ENCODE data around the gene UBE2K. TPM values are rescaled to one million over a fixed set of nuclear protein-coding genes. Genes with fewer than 3 reads are reported as not detected.
A peak's percentile ranks its signal among the peaks of the same experiment; 100 is the strongest.

UBE2K gene
- total RNA-seq, 2 experiments from 2014 or later, result 35.9 to 41.3 TPM

DNA sequence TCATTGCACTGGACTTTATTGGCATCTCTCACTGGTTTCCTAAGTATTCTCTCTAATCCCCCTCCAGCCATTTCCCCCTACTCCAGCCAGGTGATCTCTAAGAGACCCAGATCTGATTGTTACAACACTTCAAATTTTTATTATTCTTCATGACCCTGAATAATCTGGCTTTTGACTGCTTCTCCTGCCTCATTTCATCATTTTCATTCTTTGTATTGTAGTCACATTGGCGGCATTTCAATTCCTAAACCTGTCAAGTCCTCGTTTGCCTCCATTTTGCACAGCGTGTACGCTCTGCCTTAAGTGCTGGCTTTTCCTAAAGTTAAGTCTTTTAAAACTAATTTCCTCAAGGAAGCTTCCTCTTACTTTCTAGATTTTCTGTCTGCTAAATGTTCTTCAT lies 31.6 kb downstream of the UBE2K start:
- no peaks in the 10 kb centered on the region for H3K9me3 ChIP-seq (ENCODE audit: control insufficient read depth in 1 of 2, insufficient read depth in 1 of 2, low read length in 2 of 2)
- TF ChIP-seq, protein P1, sequence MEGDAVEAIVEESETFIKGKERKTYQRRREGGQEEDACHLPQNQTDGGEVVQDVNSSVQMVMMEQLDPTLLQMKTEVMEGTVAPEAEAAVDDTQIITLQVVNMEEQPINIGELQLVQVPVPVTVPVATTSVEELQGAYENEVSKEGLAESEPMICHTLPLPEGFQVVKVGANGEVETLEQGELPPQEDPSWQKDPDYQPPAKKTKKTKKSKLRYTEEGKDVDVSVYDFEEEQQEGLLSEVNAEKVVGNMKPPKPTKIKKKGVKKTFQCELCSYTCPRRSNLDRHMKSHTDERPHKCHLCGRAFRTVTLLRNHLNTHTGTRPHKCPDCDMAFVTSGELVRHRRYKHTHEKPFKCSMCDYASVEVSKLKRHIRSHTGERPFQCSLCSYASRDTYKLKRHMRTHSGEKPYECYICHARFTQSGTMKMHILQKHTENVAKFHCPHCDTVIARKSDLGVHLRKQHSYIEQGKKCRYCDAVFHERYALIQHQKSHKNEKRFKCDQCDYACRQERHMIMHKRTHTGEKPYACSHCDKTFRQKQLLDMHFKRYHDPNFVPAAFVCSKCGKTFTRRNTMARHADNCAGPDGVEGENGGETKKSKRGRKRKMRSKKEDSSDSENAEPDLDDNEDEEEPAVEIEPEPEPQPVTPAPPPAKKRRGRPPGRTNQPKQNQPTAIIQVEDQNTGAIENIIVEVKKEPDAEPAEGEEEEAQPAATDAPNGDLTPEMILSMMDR (IDR thresholded peaks at IDR 0.05), result no peak
- H3K36me3 ChIP-seq (ENCODE audit: insufficient read depth, low read length), result peaks cover 11% of the 10 kb centered on the region
- H3K9me3 Mint-ChIP-seq, result no peaks in the 10 kb centered on the region
- no peaks in the 10 kb centered on the region for H3K27me3 ChIP-seq (ENCODE audit: control insufficient read depth in 1 of 2, insufficient read depth in 2 of 2, low read length in 2 of 2)
- ATAC-seq (ENCODE audit: poor library complexity) (no peak), DNase-seq (no peak)
- no peak overlapping the region for H3K27ac ChIP-seq (ENCODE audit: low read depth in 1 of 2, low read length in 2 of 2)
- H3K27me3 Mint-ChIP-seq, result no peaks in the 10 kb centered on the region
- H3K36me3 Mint-ChIP-seq (ENCODE audit: low read depth), result peaks cover 31% of the 10 kb centered on the region
- peaks cover 5% of the 10 kb centered on the region for H3K4me1 ChIP-seq (ENCODE audit: insufficient read depth, low read length)
- CTCF ChIA-PET, result no interaction called here
- H3K4me3 Mint-ChIP-seq, result no peak overlapping the region
- peaks cover 48% of the 10 kb centered on the region for H3K4me1 Mint-ChIP-seq (ENCODE audit: low read depth)
- peak overlapping the region; percentile 21 for H3K27ac Mint-ChIP-seq
- H3K4me3 ChIP-seq (ENCODE audit: low read length), result no peak overlapping the region
- intact Hi-C loops (cut with DNase I, micrococcal nuclease), result no loop called here
- POLR2A ChIA-PET, result no interaction called here

- intact Hi-C loops (cut with DNase I, micrococcal nuclease), result loop anchor here (5.0 to 10.0 kb wide), 2 partner anchors 33 to 1495 kb away; partner anchors contain the start of gene UBE2K (in 1 of the 2)
- Histone ChIP-seq H3K27ac (ENCODE audit: low read depth in 1 of 2, low read length in 2 of 2) (no peak overlapping the region), H3K36me3 (ENCODE audit: insufficient read depth, low read length) (peaks cover 11% of the 10 kb centered on the region), H3K27me3 (ENCODE audit: control insufficient read depth in 1 of 2, insufficient read depth in 2 of 2, low read length in 2 of 2) (no peaks in the 10 kb centered on the region), H3K9me3 (ENCODE audit: control insufficient read depth in 1 of 2, insufficient read depth in 1 of 2, low read length in 2 of 2) (no peaks in the 10 kb centered on the region), H3K4me1 (ENCODE audit: insufficient read depth, low read length) (peaks cover 5% of the 10 kb centered on the region), H3K4me3 (ENCODE audit: low read length) (no peak overlapping the region)
- H3K9me3 Mint-ChIP-seq, result no peaks in the 10 kb centered on the region
- H3K27me3 Mint-ChIP-seq, result no peaks in the 10 kb centered on the region
- peaks cover 27% of the 10 kb centered on the region for H3K36me3 Mint-ChIP-seq (ENCODE audit: low read depth)
- H3K27ac Mint-ChIP-seq, result no peak overlapping the region
- no peak for DNase-seq
- no peak overlapping the region for H3K4me3 Mint-ChIP-seq
- TF ChIP-seq, protein P1 (IDR thresholded peaks at IDR 0.05), result no peak
- POLR2A ChIA-PET, result no interaction called here
- H3K4me1 Mint-ChIP-seq (ENCODE audit: low read depth), result peaks cover 43% of the 10 kb centered on the region
- CTCF ChIA-PET, result no interaction called here
- no peak for ATAC-seq (ENCODE audit: poor library complexity)
Observed at GRCh38 chr4:39730072-39730471, 32.1 kb downstream of the UBE2K start.

- Histone ChIP-seq H3K4me1 (ENCODE audit: insufficient read depth, low read length) (peaks cover 5% of the 10 kb centered on the region), H3K36me3 (ENCODE audit: insufficient read depth, low read length) (peaks cover 9% of the 10 kb centered on the region), H3K9me3 (ENCODE audit: control insufficient read depth in 1 of 2, insufficient read depth in 1 of 2, low read length in 2 of 2) (no peaks in the 10 kb centered on the region), H3K27ac (ENCODE audit: low read depth in 1 of 2, low read length in 2 of 2) (no peak overlapping the region), H3K27me3 (ENCODE audit: control insufficient read depth in 1 of 2, insufficient read depth in 2 of 2, low read length in 2 of 2) (no peaks in the 10 kb centered on the region), H3K4me3 (ENCODE audit: low read length) (no peak overlapping the region)
- Mint-ChIP-seq H3K4me1 (ENCODE audit: low read depth) (peaks cover 34% of the 10 kb centered on the region), H3K4me3 (no peak overlapping the region), H3K36me3 (ENCODE audit: low read depth) (peaks cover 19% of the 10 kb centered on the region), H3K9me3 (no peaks in the 10 kb centered on the region), H3K27ac (no peak overlapping the region), H3K27me3 (no peaks in the 10 kb centered on the region)
- intact Hi-C loops (cut with DNase I, micrococcal nuclease), result loop anchor here (5.0 to 10.0 kb wide), 2 partner anchors 35 to 1497 kb away; partner anchors contain the start of gene UBE2K (in 1 of the 2)
- TF ChIP-seq, protein P1 (IDR thresholded peaks at IDR 0.05), result no peak
- CTCF ChIA-PET, result no interaction called here
- ATAC-seq (ENCODE audit: poor library complexity) (no peak), DNase-seq (no peak)
- POLR2A ChIA-PET, result interaction anchor here (1.0 kb wide), 1 partner anchor 34 kb away, joined by 5 read pairs; the partner anchor contains the start of gene UBE2K
Observed at GRCh38 chr4:39731908-39732307, 34.0 kb downstream of the UBE2K start.

Measured in CD4-positive, alpha-beta T cell (primary cell).